GM04504 (cell line): ENCODE measurements around the gene CHMP1A.

Experiments used
- DNase-seq: peaks from one replicate; pipeline ENCODE4 v3.0.0-alpha.2; 2012; ENCODE audit warnings: low read depth

The CHMP1A gene

GRCh38 chr16:89623511-89624261, 33.8 kb downstream of the CHMP1A start:
- DNase-seq: no peak

GRCh38 chr16:89621698-89622409, 35.7 kb downstream of the CHMP1A start:
- DNase-seq: no peak

GRCh38 chr16:89621136-89621697, 36.3 kb downstream of the CHMP1A start:
- DNase-seq: no peak

- DNase-seq: no peak
Observed at GRCh38 chr16:89620406-89620841, 37.1 kb downstream of the CHMP1A start.

- no peak for DNase-seq
Observed at GRCh38 chr16:89619840-89620239, 37.7 kb downstream of the CHMP1A start.

GRCh38 chr16:89618109-89618998, 39.2 kb downstream of the CHMP1A start:
- no peak for DNase-seq

GRCh38 chr16:89617036-89617435, 40.5 kb downstream of the CHMP1A start:
- DNase-seq: no peak

- DNase-seq: no peak
Observed at GRCh38 chr16:89616623-89617022, 40.9 kb downstream of the CHMP1A start.

- DNase-seq: no peak
Observed at GRCh38 chr16:89615596-89616090, 41.9 kb downstream of the CHMP1A start.

GRCh38 chr16:89615176-89615575, 42.3 kb downstream of the CHMP1A start:
- no peak for DNase-seq

GRCh38 chr16:89613954-89614459, 43.5 kb downstream of the CHMP1A start:
- no peak for DNase-seq

- DNase-seq: no peak
Observed at GRCh38 chr16:89613231-89613953, 44.1 kb downstream of the CHMP1A start, which contains the start of gene DPEP1. Gene DPEP1, plus strand, starts transcription at chr16:89613642. Its CDS starts 16,769 bp downstream, at chr16:89630411.

- no peak for DNase-seq
Observed at GRCh38 chr16:89612415-89613166, 44.9 kb downstream of the CHMP1A start.

GRCh38 chr16:89610108-89610453, 47.4 kb downstream of the CHMP1A start:
- no peak for DNase-seq

GRCh38 chr16:89607937-89608740, 49.4 kb downstream of the CHMP1A start:
- no peak for DNase-seq

- no peak for DNase-seq
Observed at GRCh38 chr16:89607453-89607852, 50.1 kb downstream of the CHMP1A start.

- DNase-seq: no peak
Observed at GRCh38 chr16:89606006-89606405, 51.5 kb downstream of the CHMP1A start.

- no peak for DNase-seq
Observed at GRCh38 chr16:89605186-89605970, 52.1 kb downstream of the CHMP1A start.

- no peak for DNase-seq
Observed at GRCh38 chr16:89604764-89605163, 52.7 kb downstream of the CHMP1A start.
